GM18520 (cell line): Measurements from ENCODE around the gene CDK5RAP2.
"Not testable (repeated sequence)": the region's sequence is repeated elsewhere in the genome, so short reads cannot be mapped to it uniquely, and the experiment has no call there.

Experiments used
- ATAC-seq: cut with Tn5 transposase; IDR thresholded peaks from one replicate; pipeline ENCODE4 v1.9.1; 2021; ENCODE audit not compliant: unreplicated experiment

The CDK5RAP2 gene

GRCh38 chr9:120580051-120580896 lies at the start of gene CDK5RAP2:
CDK5RAP2 (minus strand) TSS chr9:120580167; CDS start chr9:120579978, 189 bp downstream.
- peak; percentile 79 for ATAC-seq

GRCh38 chr9:120628925-120629497 lies 49.0 kb upstream of the CDK5RAP2 start:
- ATAC-seq: not testable (repeated sequence)

DNA sequence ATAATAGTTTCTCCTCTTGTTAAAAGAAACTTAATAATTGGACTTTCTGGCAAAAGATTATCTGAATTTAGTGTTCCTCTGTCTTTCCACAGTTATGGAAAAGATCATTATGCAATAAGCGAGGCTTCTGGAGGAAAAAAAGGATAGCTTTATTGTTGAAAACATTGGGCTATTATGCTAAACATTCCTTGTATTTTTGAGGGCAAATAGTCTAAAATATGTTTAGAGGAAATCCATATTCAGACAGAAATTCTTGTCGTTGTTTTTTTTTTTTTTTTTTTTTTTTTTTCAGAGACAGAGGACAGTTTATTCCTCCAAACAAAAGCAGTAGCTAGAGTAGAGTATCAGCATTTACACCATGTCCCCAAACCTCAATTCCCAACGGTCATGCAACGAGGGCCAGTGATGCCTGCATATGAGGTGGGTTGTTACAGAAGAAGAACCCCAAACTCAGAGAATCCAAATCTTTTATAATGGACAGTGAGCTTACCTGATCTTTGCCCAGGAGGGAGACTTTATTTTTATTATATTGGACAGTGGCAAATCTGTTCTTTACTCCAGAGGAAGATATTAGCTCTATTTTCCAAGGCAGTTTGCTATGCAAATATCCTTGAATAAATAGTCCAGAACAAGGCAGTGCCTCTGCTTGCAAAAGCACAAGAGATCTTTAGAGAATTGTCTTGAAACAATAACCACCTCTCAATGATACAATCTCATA lies 48.4 kb upstream of the CDK5RAP2 start:
- ATAC-seq: no peak

DNA sequence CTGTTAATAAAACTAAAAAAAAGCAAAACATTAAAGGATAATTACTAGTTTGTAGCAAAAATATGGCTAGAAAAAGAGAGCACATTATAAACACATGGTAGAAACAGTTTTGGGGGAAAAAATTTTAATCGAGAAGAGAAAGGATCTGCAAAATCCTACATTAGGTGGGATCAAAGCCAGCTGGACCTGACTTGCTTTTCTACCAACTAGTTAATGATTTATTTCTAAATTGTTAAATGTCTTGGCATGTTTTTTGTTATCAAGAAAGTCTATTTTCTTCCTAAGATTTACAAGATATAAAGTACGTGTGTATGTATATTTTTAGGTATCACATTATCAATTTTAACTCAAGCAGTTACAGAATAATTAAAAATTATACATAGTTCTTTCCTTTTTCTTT lies 47.1 kb upstream of the CDK5RAP2 start:
- no peak for ATAC-seq

DNA sequence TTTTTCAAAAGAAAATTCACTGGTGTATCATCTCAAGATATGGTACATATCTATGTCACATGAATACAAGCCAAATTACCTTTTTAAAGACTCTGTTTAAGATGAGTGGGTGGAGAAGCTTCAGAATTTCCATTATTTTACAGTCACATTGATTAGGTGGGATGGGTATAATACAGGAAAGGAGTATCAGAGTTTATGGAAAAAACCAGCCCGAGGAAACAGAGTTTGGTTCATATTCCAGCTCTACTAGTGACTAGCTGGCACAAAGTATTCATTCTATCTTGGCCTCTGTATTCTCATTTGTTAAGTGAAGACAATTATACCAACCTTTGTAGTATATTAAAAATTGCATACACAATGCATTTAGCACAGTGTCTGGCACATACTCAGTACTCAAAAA lies 46.5 kb upstream of the CDK5RAP2 start:
- no peak for ATAC-seq

DNA sequence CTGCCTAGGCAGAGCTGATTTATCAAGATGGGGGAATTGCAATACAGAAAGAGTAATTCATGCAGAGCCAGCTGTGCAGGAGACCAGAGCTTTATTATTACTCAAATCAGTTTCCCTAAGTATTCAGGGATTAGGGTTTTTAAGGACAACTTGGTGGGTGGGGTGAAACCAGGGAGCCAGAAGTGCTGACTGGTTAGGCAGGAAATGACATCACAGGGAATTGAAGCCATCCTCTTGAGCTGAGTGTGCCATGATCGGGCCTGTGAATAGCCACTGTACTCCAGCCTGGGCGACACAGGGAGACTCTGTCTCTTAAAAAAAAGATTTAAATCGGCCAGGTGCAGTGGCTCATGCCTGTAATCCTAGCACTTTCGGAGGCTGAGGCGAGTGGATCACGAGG lies 45.3 kb upstream of the CDK5RAP2 start:
- no peak for ATAC-seq

DNA sequence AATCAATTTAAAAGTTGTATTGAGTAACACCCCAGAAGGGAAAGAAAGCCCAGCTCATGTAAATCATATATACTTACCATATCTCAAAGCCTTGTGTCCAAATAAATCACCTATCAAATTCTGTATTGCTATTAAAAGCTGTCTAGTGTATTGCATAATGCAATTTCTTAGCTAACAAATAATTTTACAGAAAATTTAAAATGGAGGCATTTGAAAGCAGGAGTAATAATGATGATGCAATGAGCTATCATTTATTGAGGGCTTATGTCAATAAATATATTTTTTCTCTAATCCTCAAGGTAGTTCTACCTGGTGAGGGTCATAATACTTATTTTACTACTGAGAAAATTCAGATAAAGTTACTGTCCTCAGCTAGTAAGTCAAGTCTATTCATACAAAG lies 42.8 kb upstream of the CDK5RAP2 start:
- ATAC-seq: no peak

DNA sequence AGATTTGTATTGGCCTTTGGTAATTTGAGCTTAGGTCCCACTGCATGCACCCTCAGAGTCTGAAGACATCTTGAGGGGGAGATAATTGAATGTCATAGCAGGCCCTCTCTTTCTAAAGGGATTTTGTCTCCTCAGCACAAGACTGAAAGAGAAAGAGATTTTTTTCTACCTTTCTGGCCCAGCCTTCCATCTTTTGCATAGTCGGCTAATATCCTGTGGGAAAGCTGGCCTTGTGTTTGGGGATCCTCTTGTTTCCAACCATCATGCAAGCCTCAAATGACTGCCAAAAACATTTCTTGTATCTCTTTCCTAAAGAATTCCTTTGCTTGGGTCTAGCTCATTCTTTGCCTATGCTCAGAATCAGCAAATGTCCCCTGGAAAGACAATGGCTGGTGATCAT lies 42.0 kb upstream of the CDK5RAP2 start:
- no peak for ATAC-seq

GRCh38 chr9:120619751-120620655 lies 40.0 kb upstream of the CDK5RAP2 start:
- peak; percentile 58 for ATAC-seq

DNA sequence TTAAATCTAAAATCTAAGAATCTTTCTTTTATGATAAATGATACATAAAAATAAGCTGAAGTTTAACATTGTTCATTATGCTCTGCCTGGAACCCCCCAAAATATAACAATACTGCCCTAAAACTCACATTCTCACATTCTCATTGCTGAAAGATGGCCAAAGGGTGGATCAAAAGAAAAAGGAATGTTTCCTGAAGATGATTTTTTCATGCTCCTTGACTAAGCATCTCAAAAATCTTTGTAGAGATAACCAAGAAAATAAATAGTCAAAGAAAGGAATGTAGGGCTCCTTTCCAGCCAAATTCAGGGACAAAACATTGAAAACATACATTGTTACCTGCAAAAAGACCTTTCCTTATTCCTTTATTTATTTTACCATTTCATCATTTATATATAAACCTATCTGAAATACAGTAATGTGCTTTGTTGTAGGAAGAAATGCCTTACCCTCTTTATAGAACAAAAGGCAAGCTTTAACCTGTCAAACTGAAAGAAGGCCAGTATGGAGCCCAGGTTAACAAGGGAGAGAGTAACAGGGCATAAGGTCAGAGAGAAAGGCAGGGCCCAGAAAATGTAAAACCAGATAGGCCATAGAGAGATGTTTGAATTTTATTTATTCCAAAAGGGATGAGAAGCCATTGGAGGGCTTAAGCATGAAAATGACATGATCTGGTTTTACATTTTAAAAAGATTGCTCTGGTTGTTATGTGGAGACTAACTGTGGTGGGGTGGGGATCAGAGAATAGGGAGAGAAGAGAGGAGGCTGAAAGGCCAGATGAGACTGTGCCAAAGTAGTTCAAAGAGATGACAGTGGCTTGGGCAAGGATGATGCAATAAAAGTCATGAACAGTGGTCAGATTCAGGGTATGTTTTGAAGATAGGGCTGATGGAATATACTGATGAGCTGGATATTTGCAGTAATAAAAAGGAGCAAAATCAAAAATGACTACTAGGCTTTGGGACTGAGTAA lies 37.3 kb upstream of the CDK5RAP2 start:
- ATAC-seq: no peak

DNA sequence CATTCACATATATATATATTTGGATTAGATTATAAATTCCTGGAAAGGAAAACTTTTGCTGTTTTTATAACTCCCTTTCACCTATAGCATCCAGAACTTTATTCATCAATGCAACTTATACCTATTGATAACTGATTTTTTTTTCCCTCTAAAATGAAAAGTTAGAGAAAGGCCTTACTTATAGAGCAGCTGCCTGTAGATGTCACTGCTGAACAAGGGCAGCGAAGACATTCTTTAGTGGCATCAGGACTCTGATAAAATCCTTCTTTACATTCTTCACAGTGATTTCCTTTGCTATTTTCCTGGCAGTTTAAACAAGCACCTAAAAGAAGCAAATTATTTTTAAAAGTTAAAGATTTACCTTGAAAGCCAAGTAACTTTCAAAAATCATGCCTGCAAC lies 32.3 kb upstream of the CDK5RAP2 start:
- no peak for ATAC-seq

GRCh38 chr9:120611690-120612068 lies 31.7 kb upstream of the CDK5RAP2 start:
- no peak for ATAC-seq

- no peak for ATAC-seq
These were observed 31.2 kb upstream of the CDK5RAP2 start for GRCh38 chr9:120610975-120611689.

GRCh38 chr9:120609636-120610035 lies 29.7 kb upstream of the CDK5RAP2 start:
- ATAC-seq: no peak

DNA sequence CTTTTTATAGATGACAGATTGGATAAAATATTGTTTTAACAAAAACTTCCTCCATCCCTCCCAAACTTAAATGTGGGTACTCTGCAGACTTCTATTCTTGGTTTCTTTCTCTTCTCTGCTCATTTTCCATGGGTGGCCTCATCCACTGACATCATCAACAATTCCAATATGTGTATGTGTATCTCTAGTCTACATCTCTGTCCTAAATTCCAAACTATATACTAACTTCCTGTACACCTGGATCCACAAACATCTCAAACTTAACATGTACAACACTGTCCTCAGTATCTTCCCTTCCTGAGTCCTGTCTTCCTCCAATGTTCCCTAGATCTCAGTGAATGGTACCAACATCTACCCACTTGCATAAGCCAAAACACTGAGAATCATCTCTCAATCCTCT lies 28.5 kb upstream of the CDK5RAP2 start:
- ATAC-seq: no peak

DNA sequence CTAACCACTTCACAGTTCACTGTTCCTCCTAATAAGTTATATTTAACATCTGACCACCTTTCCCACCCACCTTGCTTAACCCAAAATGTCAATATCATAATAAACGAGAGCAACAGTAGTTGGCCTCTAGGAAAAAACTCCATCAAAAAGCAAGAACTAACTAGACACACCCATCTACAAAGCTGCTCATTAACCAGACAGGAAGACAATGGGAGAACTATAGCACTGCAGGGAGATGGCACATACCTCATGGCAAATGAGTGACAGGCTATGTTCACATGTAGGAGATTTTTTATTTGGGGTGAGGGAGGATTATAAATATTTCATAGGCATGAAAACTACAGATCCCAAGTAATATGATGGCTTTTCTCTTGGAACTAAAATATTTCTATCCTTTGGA lies 23.6 kb upstream of the CDK5RAP2 start:
- no peak for ATAC-seq

GRCh38 chr9:120603010-120603409 lies 23.0 kb upstream of the CDK5RAP2 start:
- ATAC-seq: no peak

- ATAC-seq: no peak
These were observed 13.9 kb upstream of the CDK5RAP2 start for GRCh38 chr9:120593955-120594277.

DNA sequence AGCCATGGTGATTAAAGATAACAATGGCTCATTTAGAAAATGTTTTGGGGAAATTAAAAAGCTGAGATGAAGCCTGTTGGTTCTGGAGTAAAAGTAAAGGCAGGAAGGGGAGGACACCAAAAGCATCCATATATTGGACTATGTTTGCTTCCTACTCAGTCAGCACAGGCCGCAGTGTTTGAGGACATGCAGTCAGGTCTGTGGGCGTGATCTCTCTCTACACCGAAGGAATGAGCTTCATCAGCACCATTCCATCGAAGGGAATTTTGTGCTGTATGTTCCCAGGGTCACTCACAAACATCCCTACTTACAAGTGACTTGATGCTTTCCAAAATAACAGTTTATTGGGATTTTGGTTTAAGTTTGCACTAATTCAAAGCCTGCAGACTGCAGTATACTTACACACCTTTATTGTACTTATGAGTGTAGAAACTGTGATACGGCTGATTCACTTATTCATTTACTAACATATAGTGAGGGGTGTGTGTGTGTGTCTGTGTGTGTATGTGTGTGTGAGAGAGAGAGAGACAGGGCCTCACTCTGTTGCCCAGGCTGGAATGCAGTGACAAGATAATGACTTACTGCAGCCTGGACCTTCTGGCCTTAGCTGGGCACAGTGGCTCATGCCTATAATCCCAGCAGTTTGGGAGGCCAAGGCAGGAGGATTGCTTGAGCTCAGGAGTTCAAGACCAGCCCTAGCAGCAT lies 13.4 kb upstream of the CDK5RAP2 start:
- ATAC-seq: no peak
